Activated naive CD4-positive, alpha-beta T cell treated with anti-CD3 and anti-CD28 coated beads, Interleukin-2, amount 50 U/mL, for 16 hours (primary cell): ENCODE results near the gene PRDX3.

Experiments used
- DNase-seq: peaks from one replicate; pipeline ENCODE4 v3.0.0-alpha.2; 2020

PRDX3 gene

GRCh38 chr10:119178372-119179119 is at the start of gene PRDX3:
Gene PRDX3, minus strand, starts transcription at chr10:119178812. Its CDS starts 22 bp downstream, at chr10:119178790.
- peak; percentile 97 for DNase-seq

GRCh38 chr10:119227825-119228224 is 49.2 kb upstream of the PRDX3 start:
- no peak for DNase-seq

DNA sequence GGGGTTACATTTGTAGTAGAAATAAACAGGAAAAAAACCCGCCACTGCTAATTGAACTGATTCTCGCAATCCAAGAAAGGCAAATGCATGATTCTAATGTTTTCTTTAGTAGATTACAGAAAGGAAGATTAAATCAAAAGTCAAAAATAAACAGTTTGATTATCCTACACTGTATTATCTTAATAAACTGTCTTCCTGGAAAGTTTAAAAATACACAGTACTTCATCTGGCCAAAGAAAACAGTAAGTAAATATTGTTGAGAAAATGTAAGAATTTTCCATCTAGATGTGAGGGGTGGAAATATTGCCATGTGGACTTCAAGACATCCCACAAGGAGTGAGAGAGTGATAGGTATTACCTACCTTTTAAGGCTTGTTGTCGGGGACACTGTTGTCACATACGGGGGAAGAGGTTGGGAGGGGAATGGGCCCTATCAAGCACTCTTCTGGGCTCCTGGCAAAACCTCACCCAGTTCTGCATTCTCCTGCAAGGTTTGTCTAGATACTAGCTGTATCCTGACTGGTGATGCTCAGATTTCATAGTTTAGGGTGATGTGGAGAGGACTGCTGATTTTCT is 46.6 kb upstream of the PRDX3 start:
- DNase-seq = no peak

- no peak for DNase-seq
These were observed 44.4 kb upstream of the PRDX3 start for GRCh38 chr10:119222966-119223386.

GRCh38 chr10:119222537-119222936 is 43.9 kb upstream of the PRDX3 start:
- no peak for DNase-seq

GRCh38 chr10:119221666-119222065 is 43.1 kb upstream of the PRDX3 start:
- DNase-seq = no peak

- DNase-seq = no peak
These were observed 42.6 kb upstream of the PRDX3 start for GRCh38 chr10:119221201-119221600.

GRCh38 chr10:119219871-119220270 is 41.3 kb upstream of the PRDX3 start:
- no peak for DNase-seq

- DNase-seq = no peak
These were observed 39.4 kb upstream of the PRDX3 start for GRCh38 chr10:119217991-119218490.

GRCh38 chr10:119217401-119217800 is 38.8 kb upstream of the PRDX3 start:
- no peak for DNase-seq

- DNase-seq = no peak
These were observed 37.5 kb upstream of the PRDX3 start for GRCh38 chr10:119216127-119216526.

DNA sequence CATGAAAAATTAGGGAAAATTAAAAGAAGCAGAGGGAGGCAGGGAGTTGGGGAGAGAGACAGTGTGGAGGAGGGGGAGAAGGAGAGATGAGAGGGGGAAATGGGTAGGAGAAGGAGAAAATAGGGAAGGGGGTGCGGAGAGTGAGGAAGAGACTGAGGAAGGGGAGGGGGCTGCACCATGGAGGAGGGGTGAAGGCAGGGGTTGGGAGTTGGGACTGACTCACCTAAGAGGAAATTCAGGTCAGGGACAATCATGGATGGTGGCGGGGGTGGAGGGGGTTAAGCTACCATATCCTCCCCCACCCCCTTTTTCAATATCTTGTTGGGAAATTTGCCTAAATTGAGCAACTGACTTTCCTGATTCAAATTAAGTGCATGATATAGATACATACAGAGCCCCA is 36.8 kb upstream of the PRDX3 start:
- DNase-seq = no peak

- no peak for DNase-seq
These were observed 33.2 kb upstream of the PRDX3 start for GRCh38 chr10:119211625-119212441.

DNA sequence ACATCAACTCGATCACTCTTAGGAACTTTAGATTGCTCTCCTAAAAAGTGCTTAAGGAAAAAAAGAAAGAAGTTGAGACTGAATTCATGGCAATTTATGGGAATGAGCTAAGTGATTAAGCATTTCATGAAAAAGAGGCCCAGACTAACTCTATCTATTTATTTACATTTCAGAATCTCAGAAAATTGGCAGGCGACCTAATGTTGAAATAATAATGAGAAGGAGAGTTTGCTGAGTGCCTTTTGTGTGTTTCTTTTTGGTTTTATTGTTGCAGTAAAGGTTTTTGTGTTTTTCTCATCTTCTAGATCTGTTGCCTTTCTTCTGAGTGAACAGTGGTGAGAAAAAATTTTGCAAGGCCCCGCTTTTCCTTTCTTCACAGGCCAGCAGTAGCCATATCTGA is 32.6 kb upstream of the PRDX3 start:
- no peak for DNase-seq

DNA sequence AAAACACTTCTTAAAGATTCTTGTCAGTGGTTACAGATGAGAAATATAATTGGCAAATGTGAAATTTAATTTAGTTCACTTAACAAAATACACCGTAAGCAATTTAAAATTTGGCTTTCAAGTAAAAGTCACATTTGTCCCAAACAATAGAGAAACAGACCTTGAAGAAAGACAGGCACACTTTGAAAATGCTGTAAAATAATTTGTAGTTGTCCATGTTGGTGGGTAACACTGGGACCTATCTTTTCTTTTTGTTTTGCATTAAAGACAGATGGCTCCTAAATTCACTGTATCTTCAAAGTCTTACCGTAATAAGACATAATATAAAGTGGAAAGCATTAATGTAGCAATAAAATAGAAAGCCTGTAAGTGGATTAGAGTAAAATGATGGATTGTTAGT is 32.0 kb upstream of the PRDX3 start:
- no peak for DNase-seq

DNA sequence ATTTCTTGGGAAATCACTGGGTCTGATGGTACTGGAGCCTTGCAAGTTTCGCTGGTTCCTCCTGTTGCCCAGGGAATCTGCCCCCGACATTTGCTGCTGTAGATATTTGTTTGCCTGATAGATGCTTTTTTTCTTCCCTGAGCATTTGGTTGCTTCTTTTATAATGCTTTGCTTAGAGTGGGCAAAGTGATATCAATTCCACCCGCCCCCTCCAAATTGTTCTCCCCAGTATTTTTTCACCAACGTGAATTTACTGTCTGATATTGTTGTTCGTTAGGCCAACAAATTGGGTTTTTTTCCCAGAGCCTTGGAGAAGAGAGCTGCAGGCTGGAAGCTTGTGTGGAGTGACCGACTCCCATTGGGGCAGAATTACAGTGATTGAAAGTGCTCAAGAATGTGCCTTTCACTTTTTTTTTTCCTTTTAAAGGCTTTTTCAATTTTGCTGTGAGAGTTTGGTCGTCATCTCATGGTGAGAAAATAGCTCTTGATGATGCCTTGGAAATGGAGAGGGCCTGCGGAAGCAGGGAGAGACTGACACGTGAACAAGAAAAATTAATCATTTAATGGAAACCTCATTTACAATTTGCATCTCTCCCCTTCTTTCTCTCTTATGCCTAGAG is 31.2 kb upstream of the PRDX3 start:
- no peak for DNase-seq

DNA sequence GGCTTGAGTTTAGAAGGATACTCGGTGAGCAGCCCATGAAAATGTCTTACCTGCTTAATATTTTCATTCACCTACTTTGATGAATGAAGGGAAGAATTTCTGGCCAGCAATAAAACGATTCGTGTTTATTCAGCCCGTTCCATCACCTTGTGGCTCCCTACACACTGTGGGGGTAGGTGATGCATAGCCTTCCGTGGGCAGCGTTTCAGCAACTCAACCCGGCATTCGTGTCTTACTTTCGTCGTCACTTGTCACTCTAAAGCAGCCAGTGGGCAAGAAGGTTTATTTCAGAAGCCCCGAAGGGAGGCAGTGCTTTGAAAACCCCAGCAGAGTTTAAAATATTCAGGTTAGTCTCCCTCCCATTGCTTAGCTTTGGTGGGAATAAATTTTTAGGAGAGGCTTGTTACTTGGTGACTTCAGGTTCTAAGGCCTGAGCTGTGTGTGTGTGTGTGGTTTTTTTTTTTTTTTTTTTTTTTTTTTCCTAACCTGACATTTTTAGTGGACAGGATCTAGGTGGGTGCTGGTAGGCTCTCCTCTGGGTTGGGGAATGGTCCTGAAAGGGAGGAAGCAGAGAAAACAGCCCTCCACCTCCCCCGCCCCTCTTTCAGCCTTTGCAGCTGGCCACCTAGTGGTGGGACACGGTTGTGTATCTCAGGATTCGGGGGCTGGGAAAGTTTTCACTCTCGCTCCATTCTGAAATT is 30.6 kb upstream of the PRDX3 start:
- DNase-seq = peak; percentile 72

- DNase-seq = no peak
These were observed 29.9 kb upstream of the PRDX3 start for GRCh38 chr10:119208553-119208940.

- peak; percentile 40 for DNase-seq
These were observed 29.3 kb upstream of the PRDX3 start for GRCh38 chr10:119207713-119208552.

DNA sequence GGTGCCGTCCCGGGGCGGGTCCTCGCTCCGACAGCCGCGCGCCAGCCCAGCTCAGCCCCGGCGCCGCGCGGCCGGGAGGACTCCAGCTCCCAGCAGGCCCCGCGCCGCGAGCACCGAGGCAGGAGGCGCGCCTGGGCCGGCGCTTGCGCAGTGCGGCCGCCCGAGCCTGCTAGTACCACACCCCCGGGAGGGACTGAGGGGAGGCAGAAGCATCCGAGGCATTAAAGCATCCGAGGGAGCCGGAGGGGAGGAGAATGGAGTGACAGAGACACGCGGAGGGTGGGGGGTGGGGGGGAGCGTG is 28.7 kb upstream of the PRDX3 start, which contains the start of gene GRK5:
GRK5 (plus strand) TSS at position 206 of the 301 bp plus-strand sequence. CDS start 347 bp downstream, outside the sequence.
- peak; percentile 95 for DNase-seq

DNA sequence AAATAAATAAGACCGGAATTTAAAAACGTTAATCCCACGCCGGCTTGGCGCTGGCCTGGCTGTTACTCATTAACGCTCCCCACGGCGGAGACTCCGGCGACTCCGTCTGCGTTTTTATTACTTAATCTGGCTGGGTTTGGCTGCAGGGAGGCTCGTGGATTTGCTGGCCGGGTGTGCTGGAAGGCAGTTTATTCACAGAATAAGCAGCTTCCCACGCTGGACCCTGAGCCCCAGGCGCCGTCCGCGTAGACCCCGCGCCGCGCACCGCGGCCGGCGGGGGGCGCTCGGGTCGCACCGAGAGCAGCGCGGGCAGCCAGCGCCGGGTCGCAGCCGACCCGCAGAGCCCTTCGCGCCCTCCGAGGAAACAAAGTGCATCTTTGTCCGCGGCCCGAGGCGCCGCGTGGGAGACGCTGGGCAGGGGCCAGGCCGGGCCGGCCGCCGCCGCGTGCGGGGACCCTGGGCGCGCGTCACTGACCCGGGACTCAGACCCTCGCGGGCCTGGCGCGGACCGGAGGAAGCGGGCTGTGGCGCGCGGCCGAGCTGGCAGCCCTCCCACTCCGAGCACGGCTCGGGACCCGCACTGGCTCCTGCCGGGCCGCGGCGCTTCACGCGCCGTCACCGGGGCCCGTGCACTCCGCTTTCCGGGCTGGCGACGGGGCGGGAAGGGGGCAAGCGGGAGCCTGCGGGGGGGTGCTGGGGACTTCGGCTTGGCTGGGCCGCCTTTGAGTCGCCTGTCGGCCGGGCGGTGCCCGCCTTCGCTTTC is 28.2 kb upstream of the PRDX3 start:
- peak; percentile 79 for DNase-seq
